Esophagus muscularis mucosa (tissue), 4 donors: ENCODE results near the gene GPR156. TPM values are rescaled to one million over a fixed set of nuclear protein-coding genes. Genes with fewer than 3 reads are reported as not detected.

Experiments
- DNase-seq: peaks from one replicate; pipeline ENCODE4 v3.0.0-alpha.2; 2017; ENCODE audit errors: extremely low spot score
- H3K27ac ChIP-seq, 4 donors: fragments of 200-600 bp; sonication (generic); replicated peaks in 1 of 4; 1 replicate in 3 of 4; 2 replicates in 1 of 4; pipeline ENCODE4 v1.5.1; 2016 to 2019; ENCODE audit warnings: mild to moderate bottlenecking in 1 of 4
- H3K27me3 ChIP-seq, 4 donors: fragments of 200-600 bp; sonication (generic); one replicate each; pipeline versions ENCODE4 v1.5.1 to v1.6.0; 2016 to 2019
- H3K36me3 ChIP-seq, 4 donors: fragments of 200-600 bp; sonication (generic); one replicate each; pipeline ENCODE4 v1.5.1; 2016 to 2019
- H3K4me1 ChIP-seq, 4 donors: fragments of 200-600 bp; sonication (generic); one replicate each; pipeline ENCODE4 v1.5.1; 2016 to 2019
- H3K4me3 ChIP-seq, 4 donors: fragments of 200-600 bp; sonication (generic); 1 replicate in 2 of 4; 2 replicates in 2 of 4; pipeline ENCODE4 v1.5.1; 2016 to 2019; ENCODE audit warnings: mild to moderate bottlenecking in 4 of 4, moderate library complexity in 1 of 4
- H3K9me3 ChIP-seq, 4 donors: fragments of 200-600 bp; sonication (generic); 1 replicate in 3 of 4; 2 replicates in 1 of 4; pipeline ENCODE4 v1.5.1; 2016 to 2019
- CTCF ChIP-seq, 3 experiments: fragments of 200-600 bp in 2 of 3; fragments of 450-650 bp in 1 of 3; sonication (generic) in 2 of 3; IDR thresholded peaks; one replicate each; pipeline ENCODE4 v1.5.1; 2017 to 2019; ENCODE audit warnings: antibody characterized with exemption in 3 of 3, mild to moderate bottlenecking in 2 of 3, moderate library complexity in 1 of 3
- EP300 ChIP-seq: sonication (generic); formaldehyde crosslinking; IDR thresholded peaks from one replicate; pipeline ENCODE4 v1.6.1; 2017; ENCODE audit warnings: antibody characterized with exemption
- POLR2A ChIP-seq: fragments of 450-650 bp; IDR thresholded peaks from one replicate; pipeline ENCODE4 v1.6.1; 2017; ENCODE audit warnings: antibody characterized with exemption, moderate library complexity, mild to moderate bottlenecking, low read depth
- POLR2AphosphoS5 ChIP-seq, 2 donors: sonication (generic); formaldehyde crosslinking; IDR thresholded peaks; one replicate each; pipeline ENCODE4 v1.6.1; 2017; ENCODE audit warnings: antibody characterized with exemption in 2 of 2
- WGBS: methylation state at CpG from one replicate; pipeline ENCODE4 v1.1.5; 2018; 5-methylcytosine and 5-hydroxymethylcytosine counted together
- intact Hi-C: fragments of 100-400 bp; cut with DNase I; formaldehyde crosslinking; loops from one replicate; pipeline ENCODE4 v1.15.1; 2023
- total RNA-seq, 4 donors: library from RNA; depleted of rRNA; stranded (reverse); fragments of >200 nt; gene quantifications; one replicate each; pipeline versions ENCODE4 v1.1.0 to v1.2.1, GENCODE V29; 2016

Gene GPR156
- total RNA-seq, 4 donors from 2014 or later, result 0.33 to 2.1 (median 0.60) TPM

GRCh38 chr3:120151791-120152190, 133.2 kb downstream of the GPR156 start:
- DNase-seq, result no peak
- Histone ChIP-seq H3K4me3 (no peak overlapping the region), H3K27ac (no peak overlapping the region), H3K4me1 (peaks cover 0 to 10% (median 5%) of the 10 kb centered on the region in 4 donors), H3K27me3 (no peaks in the 10 kb centered on the region), H3K36me3 (no peaks in the 10 kb centered on the region), H3K9me3 (peaks cover 0 to 4% (median 2%) of the 10 kb centered on the region in 4 donors)
- intact Hi-C loops, result no loop called here
- 75% methylated on average over 4 of the region's 4 CpGs for WGBS
- no peak for TF ChIP-seq POLR2A
- no peak for TF ChIP-seq CTCF (IDR thresholded peaks at IDR 0.05)

- Histone ChIP-seq H3K4me1 (peaks cover 0 to 10% (median 5%) of the 10 kb centered on the region in 4 donors), H3K36me3 (no peaks in the 10 kb centered on the region), H3K9me3 (no peaks in the 10 kb centered on the region), H3K27ac (no peak overlapping the region), H3K27me3 (no peaks in the 10 kb centered on the region), H3K4me3 (no peak overlapping the region)
- DNase-seq, result no peak
- 94% methylated on average over 3 of the region's 3 CpGs for WGBS
- intact Hi-C loops, result no loop called here
- no peak for TF ChIP-seq POLR2AphosphoS5 (IDR thresholded peaks at IDR 0.05)
- TF ChIP-seq POLR2A, result no peak
- TF ChIP-seq CTCF (IDR thresholded peaks at IDR 0.05), result no peak
- no peak for TF ChIP-seq EP300
These were observed 136.7 kb downstream of the GPR156 start for GRCh38 chr3:120148187-120148949.

GRCh38 chr3:120147072-120147871, 137.8 kb downstream of the GPR156 start:
- TF ChIP-seq EP300 (no peak), CTCF (IDR thresholded peaks at IDR 0.05) (no peak)
- no peaks in the 10 kb centered on the region for H3K27me3 ChIP-seq
- peak overlapping the region in 1 of 4 donors; percentile 16 for H3K27ac ChIP-seq
- intact Hi-C loops, result no loop called here
- H3K9me3 ChIP-seq, result no peaks in the 10 kb centered on the region
- 64% methylated on average over 6 of the region's 6 CpGs for WGBS
- DNase-seq, result no peak
- no peak overlapping the region for H3K4me3 ChIP-seq
- H3K4me1 ChIP-seq, result peaks cover 0 to 10% (median 5%) of the 10 kb centered on the region in 4 donors
- H3K36me3 ChIP-seq, result no peaks in the 10 kb centered on the region

GRCh38 chr3:120145542-120146285, 139.3 kb downstream of the GPR156 start:
- H3K27ac ChIP-seq, result no peak overlapping the region
- TF ChIP-seq POLR2AphosphoS5 (IDR thresholded peaks at IDR 0.05), result no peak
- no peak for TF ChIP-seq CTCF (IDR thresholded peaks at IDR 0.05)
- TF ChIP-seq EP300, result no peak
- H3K4me1 ChIP-seq, result peaks cover 0 to 10% (median 5%) of the 10 kb centered on the region in 4 donors
- H3K36me3 ChIP-seq, result no peaks in the 10 kb centered on the region
- no peaks in the 10 kb centered on the region for H3K9me3 ChIP-seq
- intact Hi-C loops, result no loop called here
- no peaks in the 10 kb centered on the region for H3K27me3 ChIP-seq
- WGBS, result 54% methylated on average over 3 of the region's 3 CpGs
- H3K4me3 ChIP-seq, result no peak overlapping the region
- DNase-seq, result no peak
